GM18951 (cell line): ENCODE measurements around the gene ANKDD1A.

Experiments used
- POLR2A ChIP-seq: IDR thresholded peaks from 4 replicates; pipeline ENCODE4 v1.6.1; 2011; ENCODE audit warnings: mild to moderate bottlenecking; ENCODE audit not compliant: insufficient read length, insufficient read depth; ENCODE audit errors: extremely low read depth
- in situ Hi-C: fragments of 300-500 bp; cut with MboI; formaldehyde crosslinking; loops from one replicate; pipeline ENCODE4 v1.12.0; 2022; ENCODE audit warnings: low sequenced_read_pairs, mixed read lengths, inconsistent platforms; ENCODE audit not compliant: unreplicated experiment

Gene ANKDD1A

DNA sequence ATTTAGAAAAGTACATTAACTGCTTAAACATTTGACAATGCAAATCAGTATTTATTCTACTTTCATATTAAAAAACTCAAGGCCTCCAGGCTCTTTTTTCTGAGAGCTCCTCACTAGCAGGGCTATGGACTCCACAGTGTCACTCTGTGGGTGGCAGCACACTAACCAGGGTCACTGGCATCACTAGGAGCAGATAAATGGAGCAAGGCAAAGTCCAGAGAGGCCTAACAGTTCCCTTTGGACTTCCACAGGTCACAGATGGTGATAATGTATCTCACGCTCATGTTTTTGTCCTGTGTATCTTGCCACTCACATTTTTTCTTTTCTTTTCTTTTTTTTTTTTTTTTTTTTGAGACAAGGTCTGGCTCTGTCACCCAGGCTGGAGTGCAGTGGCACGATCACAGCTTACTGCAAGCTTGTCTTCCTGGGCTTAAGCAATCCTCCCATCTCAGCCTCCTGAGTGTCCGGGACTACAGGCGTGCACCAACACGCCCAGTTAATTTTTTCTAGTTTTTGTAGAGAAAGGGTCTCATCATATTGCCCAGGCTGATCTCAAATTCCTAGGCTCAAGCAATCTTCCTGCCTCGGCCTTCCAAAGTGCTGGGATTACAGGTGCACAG lies 70.2 kb downstream of the ANKDD1A start:
- no peak for TF ChIP-seq POLR2A
- in situ Hi-C loops = no loop called here

GRCh38 chr15:64982472-64982871 lies 70.8 kb downstream of the ANKDD1A start:
- TF ChIP-seq POLR2A = no peak
- in situ Hi-C loops = no loop called here

DNA sequence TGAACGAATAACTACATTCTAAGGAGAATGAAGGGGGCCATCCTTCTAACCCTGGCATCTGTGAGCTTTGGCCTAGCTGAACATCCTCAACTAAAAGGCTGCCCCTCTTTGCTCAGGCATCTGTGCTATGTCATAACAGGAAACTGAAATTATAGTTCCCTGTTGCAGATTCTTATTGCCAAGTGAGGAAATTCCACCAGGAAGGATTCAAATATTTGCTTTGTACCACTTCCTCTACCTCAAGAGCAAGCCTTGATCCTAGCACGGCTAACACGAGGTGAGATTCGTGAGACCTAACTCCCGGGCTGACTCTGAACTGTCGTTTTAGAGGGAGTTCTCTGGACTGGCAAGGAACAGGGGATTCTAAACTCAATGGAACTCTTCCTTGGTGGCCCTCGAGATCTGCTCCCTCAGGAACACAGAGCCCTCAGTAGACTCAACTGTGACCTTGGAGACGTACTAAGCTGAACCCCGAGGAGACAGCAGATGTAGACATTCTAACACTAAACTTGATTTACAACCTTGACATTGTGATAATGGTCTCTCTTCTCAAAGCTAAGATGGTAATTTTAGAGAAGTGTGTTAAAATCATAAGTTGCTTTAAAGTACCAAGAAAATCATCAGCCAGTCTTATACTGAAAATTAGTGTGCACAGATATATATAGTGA lies 73.8 kb downstream of the ANKDD1A start:
- no peak for TF ChIP-seq POLR2A
- in situ Hi-C loops = no loop called here

DNA sequence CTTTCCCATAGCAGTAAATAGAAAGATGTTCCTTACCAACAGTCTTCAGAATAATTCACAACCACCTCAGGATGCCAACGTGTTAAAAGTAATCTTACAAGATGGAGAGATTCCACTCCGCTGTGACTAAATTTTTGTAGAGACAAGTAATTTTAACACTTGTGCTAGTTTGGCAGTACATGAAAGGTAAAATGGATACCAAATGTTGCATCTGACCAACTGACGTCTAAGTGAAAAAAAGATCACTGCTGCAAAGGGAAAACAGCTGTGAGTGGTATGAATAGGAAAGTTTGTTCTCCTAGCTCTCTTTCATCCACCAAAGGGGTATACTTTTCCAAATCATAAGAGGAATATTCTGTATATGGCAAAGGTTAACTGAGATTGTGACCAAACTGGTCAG lies 75.4 kb downstream of the ANKDD1A start:
- TF ChIP-seq POLR2A = no peak
- in situ Hi-C loops = no loop called here

- peak; percentile 71 for TF ChIP-seq POLR2A
Observed at GRCh38 chr15:64989416-64990167, 77.9 kb downstream of the ANKDD1A start, which contains the start of gene SPG21. Gene SPG21 (minus strand): TSS chr15:64989914. CDS start chr15:64983569, 6,345 bp downstream.

GRCh38 chr15:64990168-64990470 lies 78.4 kb downstream of the ANKDD1A start:
- no peak for TF ChIP-seq POLR2A
- in situ Hi-C loops = no loop called here

More at GRCh38 chr15:64989416-64990167, 77.9 kb downstream of the ANKDD1A start, which contains the start of gene SPG21:
- in situ Hi-C loops = no loop called here

GRCh38 chr15:64991536-64992135 lies 79.9 kb downstream of the ANKDD1A start:
- TF ChIP-seq POLR2A = no peak
- in situ Hi-C loops = no loop called here

- in situ Hi-C loops = no loop called here
- TF ChIP-seq POLR2A = no peak
Observed at GRCh38 chr15:64993290-64993689, 81.6 kb downstream of the ANKDD1A start.

- in situ Hi-C loops = no loop called here
Observed at GRCh38 chr15:64997066-64997465, 85.4 kb downstream of the ANKDD1A start.

DNA sequence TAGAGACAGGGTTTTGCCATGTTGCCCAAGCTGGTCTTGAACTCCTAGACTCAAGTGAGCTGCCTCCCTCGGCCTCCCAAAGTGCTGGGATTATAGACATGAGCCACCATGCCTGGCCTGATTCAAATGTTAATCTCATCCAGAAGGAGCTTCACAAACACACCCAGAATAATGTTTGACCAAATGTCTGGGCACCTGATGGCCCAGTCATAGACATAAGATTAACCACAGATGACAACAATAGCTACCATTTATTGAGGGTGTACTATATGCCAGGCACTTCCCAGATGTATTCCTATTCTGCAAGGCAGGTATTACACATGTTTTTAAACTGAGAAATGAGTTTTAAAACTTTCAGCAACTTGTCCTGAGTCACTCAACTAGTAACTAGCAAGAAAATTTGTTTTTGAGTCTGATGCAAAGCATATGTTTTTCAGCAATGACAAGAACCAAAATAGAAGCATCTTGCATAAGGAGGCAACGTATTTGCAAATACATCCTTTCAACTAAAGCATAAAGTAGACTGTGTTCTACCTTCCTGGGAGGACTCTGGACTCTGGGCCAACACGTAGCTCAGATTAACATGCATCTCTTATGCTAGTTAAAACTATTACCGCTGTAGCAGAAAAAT lies 86.2 kb downstream of the ANKDD1A start:
- TF ChIP-seq POLR2A = no peak
- in situ Hi-C loops = no loop called here

More at GRCh38 chr15:64997066-64997465, 85.4 kb downstream of the ANKDD1A start:
- TF ChIP-seq POLR2A = no peak

- no peak for TF ChIP-seq POLR2A
- in situ Hi-C loops = no loop called here
Observed at GRCh38 chr15:65004993-65005392, 93.3 kb downstream of the ANKDD1A start.

DNA sequence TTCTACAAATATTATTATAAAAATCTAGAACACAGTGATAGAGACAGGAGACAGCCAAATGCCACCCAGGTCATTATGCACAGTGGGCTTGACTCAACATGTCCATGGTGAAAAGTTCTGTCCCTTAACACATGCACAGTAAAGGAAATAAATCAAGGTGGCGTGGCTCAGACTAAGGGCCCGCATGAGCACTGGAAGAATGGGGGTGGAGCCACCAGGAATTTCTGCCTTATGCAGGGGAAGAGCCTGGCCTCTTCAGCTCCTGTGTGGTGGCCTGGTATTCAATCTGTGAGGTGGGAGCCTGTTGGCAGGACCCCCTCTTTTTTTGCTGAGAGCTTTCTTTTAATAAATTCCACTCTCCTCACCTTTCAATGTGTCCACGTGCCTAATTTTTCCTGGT lies 95.2 kb downstream of the ANKDD1A start:
- in situ Hi-C loops = no loop called here
- no peak for TF ChIP-seq POLR2A
